Stimulated activated CD4-positive, alpha-beta T cell treated with anti-CD3 and anti-CD28 coated beads, Interleukin-4, amount 100 ng/mL, for 1 hour (primary cell): ENCODE measurements around the gene NBPF12.
"Not testable (repeated sequence)": the region's sequence is repeated elsewhere in the genome, so short reads cannot be mapped to it uniquely, and the experiment has no call there.

Experiments used
- DNase-seq: peaks from one replicate; pipeline ENCODE4 v3.0.0-alpha.2; 2020

The NBPF12 gene, protein sequence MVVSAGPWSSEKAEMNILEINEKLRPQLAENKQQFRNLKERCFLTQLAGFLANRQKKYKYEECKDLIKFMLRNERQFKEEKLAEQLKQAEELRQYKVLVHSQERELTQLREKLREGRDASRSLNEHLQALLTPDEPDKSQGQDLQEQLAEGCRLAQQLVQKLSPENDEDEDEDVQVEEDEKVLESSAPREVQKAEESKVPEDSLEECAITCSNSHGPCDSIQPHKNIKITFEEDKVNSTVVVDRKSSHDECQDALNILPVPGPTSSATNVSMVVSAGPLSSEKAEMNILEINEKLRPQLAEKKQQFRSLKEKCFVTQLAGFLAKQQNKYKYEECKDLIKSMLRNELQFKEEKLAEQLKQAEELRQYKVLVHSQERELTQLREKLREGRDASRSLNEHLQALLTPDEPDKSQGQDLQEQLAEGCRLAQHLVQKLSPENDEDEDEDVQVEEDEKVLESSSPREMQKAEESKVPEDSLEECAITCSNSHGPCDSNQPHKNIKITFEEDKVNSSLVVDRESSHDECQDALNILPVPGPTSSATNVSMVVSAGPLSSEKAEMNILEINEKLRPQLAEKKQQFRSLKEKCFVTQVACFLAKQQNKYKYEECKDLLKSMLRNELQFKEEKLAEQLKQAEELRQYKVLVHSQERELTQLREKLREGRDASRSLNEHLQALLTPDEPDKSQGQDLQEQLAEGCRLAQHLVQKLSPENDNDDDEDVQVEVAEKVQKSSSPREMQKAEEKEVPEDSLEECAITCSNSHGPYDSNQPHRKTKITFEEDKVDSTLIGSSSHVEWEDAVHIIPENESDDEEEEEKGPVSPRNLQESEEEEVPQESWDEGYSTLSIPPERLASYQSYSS (N-terminal part only)

DNA sequence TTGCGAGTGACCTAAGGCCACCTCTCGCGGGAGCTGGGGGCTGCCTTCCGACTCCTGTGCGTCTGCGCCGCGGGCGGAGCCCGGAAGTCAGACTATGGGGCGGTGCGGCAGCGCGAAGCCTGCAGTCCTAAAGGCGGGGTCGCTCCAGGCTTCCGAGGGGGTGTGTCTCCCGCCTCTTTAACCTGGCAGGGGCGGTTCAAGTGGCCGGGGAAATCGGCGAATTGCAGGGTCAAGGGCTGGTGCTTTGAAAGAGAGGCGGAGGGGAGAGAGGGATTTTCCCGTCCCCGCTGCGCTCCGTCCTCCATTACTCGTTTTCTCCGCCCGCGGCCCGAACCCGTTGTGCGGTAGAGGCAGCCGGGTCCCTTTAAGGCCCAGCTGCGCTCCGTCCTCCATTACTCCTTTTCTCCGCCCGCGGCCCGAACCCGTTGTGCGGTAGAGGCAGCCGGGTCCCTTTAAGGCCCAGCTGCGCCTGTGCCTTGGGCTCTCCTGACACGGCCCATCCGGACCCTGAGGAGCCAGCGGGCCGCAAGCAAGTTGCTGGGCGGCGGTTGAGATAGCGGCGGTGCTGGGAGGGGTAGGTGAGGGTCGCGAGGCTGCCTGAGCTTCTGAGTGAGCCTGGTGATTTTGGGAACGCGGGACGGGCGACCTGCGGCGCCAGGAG, at the start of gene NBPF12:
NBPF12 (plus strand) TSS at position 83 of the 661 bp plus-strand sequence. CDS start 21,820 bp downstream, outside the sequence.
- DNase-seq = peak; percentile 80

- DNase-seq = not testable (repeated sequence)
Observed at GRCh38 chr1:146891355-146891754, 46.8 kb upstream of the NBPF12 start.

- not testable (repeated sequence) for DNase-seq
Observed at GRCh38 chr1:146892331-146892730, 45.8 kb upstream of the NBPF12 start.

DNA sequence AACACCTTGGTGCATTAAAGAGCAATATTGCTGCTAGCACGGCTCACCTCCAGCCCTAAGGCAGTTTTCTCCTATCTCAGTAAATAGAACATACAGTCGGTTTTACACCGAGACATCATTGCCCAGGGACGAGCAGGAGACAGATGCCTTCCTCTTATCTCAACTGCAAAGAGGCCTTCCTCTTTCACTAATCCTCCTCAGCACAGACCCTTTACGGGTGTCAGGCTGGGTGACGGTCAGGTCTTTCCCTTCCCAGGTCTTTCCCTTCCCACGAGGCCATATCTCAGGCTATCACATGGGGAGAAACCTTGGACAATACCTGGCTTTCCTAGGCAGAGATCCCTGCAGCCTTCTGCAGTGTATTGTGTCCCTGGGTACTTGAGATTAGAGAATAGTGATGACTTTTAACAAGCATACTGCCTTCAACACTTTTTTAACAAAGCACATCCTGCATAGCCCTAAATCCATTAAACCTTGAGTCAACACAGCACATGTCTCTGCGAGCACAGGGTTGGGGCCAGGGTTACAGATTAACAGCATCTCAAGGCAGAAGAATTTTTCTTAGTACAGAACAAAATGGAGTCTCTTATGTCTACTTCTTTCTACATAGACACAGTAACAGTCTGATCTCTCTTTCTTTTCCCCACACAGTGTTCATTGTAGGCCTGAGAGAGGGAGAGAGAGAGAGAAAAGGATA, 30.4 kb upstream of the NBPF12 start:
- not testable (repeated sequence) for DNase-seq

GRCh38 chr1:146912975-146913374, 25.1 kb upstream of the NBPF12 start:
- DNase-seq = not testable (repeated sequence)

DNA sequence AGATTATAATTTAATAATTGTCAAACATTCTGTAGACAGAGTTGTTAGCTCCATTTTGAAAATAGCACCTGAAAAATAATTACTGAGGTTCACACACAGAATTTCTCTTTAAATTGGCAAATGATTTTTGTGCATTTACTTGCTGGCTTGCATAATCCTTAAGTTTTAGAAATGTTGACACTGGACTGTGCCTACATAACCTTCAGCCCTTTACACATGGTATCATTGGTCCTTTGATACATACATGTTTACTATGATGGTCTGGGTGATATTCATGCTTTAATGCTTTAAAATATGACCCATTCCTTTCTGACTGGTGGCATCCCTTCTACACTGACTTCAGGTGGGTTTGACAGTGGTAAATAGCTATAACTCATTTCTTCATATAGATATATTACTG, 17.3 kb upstream of the NBPF12 start:
- DNase-seq = not testable (repeated sequence)

GRCh38 chr1:146922614-146923013, 15.5 kb upstream of the NBPF12 start:
- DNase-seq = not testable (repeated sequence)

DNA sequence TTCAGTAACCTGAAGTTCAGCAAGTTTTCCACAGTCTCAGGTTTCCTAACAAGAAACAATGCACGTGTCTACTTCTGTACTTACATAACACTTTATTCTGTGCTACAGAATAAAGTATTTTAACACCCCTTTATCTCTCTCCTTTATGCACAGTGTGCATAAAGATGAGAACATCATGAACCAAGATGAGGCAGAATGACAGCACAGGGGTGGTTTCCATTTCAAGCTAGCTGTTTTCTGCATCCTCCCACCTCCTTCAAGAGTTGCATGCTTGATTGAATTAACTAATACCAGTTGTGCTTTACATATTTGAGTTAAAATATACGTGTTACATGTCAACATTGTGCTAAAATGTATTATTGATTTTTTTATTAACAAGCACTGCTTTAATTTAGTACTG, 14.0 kb upstream of the NBPF12 start:
- not testable (repeated sequence) for DNase-seq

DNA sequence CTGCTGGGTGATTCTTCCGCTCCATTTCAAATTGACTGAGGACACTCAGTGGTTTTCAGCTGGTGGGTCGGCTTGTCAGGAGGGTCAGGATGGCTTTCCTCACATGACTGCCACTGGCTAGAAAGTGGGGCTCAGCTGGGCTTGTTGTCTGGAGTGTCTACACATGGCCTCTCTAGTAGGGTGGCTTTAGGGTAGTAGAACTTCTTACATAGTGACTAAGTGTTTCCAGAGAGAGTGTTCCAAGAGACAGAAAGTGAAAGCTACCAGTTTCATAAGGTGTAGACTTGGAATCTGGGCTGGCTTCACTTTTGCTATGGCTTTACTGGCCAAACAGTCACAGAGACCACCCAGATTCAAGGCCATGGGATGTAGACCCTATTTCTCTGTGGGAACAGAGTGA, 11.7 kb upstream of the NBPF12 start:
- DNase-seq = not testable (repeated sequence)

GRCh38 chr1:146930225-146930624, 7.9 kb upstream of the NBPF12 start:
- DNase-seq = not testable (repeated sequence)

DNA sequence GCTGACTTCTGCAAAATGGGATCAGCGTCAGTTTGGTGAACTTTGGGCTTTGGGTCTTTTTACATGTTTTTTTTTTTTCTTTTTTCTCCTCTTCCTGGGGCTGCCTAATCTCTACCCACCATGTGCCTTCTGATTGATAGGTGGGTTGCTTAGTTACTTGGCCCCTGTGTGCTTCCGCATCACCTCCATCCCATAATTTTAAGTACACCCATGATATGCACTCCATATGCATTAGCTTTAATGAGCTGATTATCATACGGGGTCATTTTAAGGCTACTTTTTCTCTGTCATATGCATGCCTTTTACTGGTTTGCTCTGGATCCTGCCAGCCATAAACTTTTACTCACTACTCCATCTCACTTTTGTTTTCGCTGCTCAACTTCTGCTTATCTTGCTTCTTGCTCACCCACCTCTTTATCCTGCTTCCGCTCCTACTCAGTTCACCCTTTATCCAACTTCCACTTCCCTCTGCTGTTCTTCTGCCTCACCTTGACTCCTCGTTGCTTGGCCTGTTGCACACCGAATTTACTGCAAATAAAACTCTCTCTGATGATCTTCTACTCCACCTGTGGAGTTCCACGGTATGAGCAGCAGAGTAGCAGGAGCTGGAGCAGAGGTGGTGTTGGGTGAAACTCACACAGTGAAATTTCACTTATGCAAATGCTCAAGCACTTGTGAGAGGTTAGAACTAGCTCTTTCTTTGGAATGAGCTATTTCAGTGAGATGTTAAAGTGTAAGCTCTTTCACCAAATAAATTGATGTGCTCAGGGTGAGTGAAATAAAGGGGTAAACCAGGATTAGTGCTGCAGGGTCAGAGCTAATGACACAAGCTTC, 3.5 kb upstream of the NBPF12 start:
- not testable (repeated sequence) for DNase-seq

DNA sequence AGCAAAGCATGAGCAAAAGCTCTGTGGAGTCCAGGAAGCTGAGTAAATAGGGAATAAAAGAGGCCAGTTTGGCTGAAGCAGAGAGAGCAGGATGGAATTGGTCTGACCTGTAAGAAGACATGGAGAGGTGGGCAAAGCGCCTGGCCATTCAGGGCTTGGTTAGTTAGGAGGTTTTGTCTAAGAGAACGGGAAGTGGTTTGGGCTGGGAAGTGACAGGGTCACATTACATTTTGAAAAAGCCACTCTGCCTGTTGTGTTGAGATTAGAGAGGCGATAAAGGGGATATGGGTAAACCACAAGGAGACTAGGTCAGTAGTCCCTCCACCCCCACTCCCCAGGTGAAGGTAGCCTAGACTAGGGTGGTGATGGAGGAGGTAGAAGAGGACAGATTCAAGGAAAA, 662 bp upstream of the NBPF12 start:
- DNase-seq = not testable (repeated sequence)

DNA sequence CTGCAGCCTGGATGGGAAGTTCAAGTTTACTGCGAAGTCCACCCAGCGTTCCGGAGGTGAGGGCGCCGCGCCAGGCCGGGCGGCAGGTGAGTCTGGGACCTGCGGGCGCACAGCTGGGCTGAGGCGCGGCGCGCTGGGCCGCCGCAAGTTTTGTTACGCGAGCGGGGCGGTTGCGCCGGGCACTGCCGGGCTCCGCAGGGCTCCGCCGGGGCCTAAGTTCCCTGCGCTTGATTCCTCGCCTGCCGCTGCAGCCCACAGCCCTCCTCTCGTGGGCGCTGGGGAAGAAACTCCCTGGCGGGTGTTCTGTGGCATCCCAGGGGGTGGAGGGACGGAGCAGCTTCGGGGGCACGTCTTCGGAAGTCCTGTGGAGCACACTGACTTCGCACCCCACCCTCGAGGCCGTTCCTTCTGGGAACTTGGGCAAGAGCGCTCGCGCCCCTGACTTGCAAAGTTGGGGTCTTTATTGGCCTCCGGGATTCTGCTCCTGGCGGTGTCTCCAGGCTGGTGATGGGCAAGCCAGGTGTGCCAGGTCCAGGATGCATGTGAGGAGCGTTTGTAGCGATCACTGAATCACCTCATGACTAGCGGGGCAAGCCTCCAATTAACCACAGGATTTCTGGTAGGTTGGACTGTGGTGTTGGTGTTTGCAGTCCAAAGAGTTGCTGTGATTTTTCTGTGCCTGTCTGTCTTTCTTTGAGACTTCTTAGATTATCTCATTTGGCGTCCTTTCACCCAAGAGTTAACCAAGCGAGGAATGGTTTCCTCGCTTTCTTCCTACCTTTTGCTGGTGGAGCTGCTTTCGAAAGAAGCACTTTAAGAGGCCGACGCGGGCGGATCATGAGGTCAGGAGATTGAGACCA, 1.0 kb downstream of the NBPF12 start:
- peak; percentile 25 for DNase-seq

GRCh38 chr1:146940293-146940692, 2.2 kb downstream of the NBPF12 start:
- DNase-seq = not testable (repeated sequence)

- not testable (repeated sequence) for DNase-seq
Observed at GRCh38 chr1:146943342-146943886, 5.3 kb downstream of the NBPF12 start.

DNA sequence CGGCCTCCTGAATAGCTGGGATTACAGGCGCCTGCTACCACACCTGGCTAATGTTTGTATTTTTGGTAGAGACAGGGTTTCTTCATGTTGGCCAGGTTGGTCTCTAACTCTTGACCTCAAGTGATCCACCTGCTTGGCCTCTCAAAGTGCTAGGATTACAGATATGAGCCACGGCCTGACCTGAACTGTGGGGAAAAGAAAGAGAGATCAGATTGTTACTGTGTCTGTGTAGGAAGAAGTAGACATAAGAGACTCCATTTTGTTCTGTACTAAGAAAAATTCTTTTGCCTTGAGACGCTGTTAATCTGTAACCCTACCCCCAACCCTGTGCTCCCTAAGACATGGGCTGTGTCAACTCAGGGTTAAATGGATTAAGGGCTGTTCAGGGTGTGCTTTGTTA, 10.0 kb downstream of the NBPF12 start:
- DNase-seq = not testable (repeated sequence)

GRCh38 chr1:146964340-146964739, 26.2 kb downstream of the NBPF12 start:
- DNase-seq = not testable (repeated sequence)

GRCh38 chr1:146966351-146966750, 28.2 kb downstream of the NBPF12 start:
- DNase-seq = not testable (repeated sequence)

DNA sequence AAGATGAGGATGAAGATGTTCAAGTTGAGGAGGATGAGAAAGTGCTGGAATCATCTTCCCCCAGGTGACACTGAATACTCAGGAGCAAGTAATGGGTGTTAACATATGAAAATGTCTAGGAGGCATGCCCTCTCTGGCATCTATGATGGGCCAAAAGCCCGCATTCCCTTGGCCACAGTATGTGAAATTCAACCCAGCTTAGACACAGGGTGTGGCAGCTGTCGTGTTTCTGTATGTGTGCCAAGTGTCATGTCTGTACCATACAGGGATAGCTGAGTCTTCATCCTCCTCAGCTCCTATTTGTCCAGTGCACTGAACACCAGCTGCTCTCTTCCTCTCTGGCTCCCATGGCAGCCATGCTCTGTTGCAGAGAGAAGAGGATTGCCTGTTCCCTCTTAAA, 32.5 kb downstream of the NBPF12 start:
- DNase-seq = not testable (repeated sequence)

GRCh38 chr1:146972681-146973080, 34.6 kb downstream of the NBPF12 start:
- DNase-seq = not testable (repeated sequence)
